ENCODE data around the gene DKK1.
"Not testable (repeated sequence)": the region's sequence is repeated elsewhere in the genome, so short reads cannot be mapped to it uniquely, and the experiment has no call there.

DKK1 gene

DNA sequence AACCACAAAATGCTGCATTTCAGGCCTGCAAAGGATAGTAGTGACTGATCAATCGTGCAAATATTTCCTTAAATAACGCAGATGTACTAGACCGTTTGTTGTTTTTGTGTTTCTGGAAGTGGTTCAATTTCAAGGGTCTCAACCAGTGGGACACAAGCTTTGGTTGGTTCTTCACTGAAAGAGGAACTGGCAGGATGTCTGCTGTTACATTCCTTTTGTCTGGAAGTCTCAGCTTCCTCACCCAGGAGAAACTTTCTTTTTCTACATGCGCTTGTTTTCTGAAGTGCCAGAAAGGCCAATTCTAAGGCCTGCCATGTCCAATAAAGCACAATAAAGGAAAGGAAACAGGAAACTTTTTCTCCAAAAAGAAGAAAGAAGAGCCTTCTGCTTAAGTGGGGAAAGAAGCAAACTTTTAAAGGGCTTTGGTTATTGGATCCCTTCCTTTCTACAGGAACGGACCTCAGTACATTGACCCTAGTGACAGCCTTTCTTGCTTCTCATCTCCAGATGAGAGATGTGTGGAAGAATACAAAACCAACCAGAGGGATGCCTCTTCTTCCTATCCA, 4.1 kb downstream of the DKK1 start:
- no peak for DNase-seq (ENCODE audit: low read depth)

DNA sequence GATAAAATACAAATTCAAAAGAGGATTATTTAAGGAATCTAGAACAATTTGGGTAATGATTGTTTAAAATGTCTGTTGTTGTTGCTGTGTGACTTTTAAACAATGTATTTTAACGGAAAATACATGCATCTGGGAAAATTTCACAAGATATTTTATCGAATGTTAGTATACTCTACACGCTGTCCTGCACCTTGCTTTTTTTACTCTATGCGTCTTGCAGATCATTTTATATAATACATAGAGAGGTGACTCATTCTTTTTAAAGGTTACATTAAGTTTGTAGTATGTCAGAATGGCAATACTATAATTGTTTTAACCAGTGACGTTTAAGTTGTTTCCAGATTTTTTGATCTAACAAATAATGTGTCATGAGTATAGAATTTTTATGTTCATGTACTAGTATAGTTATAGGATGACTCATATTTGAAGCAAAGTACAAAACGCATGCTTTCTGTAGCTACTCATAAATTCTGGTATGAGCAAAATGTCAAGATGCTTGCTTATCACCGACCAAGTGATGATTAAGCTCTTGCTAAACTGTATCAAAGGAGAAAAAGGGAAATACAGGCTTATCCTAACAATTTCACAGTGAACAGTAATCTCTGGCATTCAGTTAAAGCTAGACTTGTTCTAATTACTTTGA, 4.9 kb downstream of the DKK1 start:
- DNase-seq (ENCODE audit: low read depth), result no peak

DNA sequence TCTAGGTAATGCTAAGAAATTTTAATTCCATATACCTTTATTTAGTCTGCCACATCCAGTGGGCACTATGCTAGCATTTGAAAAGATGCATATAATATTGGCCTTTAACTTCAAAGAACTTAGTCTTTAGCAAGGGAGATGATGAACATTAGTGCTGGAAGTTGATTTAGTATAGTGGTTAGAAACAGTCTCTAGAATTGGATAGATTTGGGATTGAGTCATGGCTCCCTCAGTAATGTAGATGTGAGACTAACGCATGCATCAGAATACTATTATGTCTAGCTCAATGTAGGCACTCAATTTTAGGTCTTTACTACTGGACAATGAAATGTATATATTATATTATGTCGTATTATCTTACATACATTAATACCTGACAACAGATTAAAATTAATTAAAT, 5.8 kb downstream of the DKK1 start:
- DNase-seq (ENCODE audit: low read depth), result no peak

DNA sequence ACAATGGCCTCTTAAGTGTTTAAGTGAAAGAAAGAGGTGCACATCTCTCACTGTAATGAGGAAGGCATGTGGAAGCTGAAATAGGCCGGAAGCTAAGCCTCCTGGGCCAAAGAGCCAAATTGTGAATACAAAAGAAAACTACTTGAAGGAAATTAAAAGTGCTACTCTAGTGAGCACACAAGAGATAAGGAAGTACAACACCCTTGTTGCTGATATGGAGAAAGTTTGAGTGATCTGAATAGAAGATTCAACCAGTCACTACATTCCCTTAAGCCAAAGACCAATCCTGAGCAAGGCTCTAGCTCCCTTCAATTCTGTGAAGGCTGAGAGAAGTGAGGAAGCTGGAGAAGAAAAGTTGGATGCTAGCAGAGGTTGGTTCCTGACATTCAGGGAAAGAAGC, 8.2 kb downstream of the DKK1 start:
- no peak for DNase-seq (ENCODE audit: low read depth)

DNA sequence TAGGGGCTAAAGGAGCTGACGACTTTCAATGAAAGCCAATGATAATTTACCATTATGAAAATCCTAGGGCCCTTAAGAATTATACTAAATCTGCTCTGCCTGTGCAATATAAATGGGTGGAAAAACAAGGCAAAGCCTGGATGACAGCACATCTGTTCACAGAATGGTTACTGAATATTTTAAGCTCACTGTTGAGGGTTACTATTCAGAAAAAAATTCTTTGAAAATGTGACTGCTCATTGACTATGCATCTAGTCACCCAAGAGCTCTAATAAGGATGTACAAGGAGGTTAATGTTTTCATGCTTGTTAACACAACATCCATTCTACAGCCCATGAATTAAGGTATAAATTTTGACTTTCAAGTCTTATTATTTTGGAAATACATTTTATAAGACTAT, 8.9 kb downstream of the DKK1 start:
- DNase-seq (ENCODE audit: low read depth), result no peak

DNA sequence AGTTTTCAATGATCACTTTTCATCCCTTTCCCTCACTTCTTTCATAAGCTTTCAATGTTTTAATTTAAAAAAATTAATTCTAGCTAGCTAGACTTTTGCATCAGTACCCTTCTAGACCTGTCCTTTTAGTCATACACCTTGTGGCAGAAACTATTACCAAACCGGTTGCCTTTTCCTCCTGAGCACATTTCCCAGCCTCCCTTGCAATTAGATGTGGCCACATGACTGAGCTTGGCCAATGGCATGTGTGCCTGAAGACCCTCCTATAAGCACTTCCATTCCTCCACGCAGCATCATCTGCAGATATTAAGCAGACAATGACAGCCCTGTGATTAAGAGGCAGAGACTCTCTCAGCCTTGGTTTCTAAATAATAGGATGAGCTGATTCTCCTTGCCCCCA, 12.3 kb downstream of the DKK1 start:
- DNase-seq (ENCODE audit: low read depth), result no peak

DNA sequence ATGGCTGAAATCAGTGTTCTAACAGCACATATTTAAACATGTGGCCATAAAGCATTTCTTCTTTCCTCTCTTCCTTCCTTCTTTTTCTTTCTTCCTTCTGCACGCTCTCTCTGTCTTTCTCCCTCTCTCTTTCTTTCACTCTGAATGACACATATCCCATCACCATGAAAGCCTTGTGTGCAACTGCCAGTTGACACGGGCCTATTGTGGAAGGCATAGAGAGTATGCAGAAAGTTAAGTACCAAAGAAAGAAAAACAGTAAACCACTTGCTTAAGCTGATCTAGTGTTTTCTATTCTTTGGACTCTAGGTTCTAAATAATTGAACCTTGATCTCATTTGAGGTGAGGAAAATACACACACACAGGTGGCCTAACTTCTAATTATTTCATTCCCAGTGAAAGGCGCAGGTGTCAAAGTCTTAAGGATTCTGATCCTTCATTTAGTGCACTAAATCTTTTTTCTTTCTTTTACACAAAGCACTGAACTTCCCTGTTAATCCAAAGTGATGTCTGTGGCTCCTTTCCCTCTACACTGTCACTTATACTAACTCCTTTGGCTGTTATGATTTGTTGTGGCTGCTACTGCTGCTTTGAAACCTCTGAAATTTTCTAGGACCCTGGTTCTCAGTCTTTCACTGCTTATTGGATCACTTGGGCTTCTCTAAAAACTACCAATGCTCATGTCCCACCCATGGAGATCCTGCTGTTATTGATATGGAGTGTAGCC, 17.7 kb downstream of the DKK1 start:
- no peak for DNase-seq (ENCODE audit: low read depth)

DNA sequence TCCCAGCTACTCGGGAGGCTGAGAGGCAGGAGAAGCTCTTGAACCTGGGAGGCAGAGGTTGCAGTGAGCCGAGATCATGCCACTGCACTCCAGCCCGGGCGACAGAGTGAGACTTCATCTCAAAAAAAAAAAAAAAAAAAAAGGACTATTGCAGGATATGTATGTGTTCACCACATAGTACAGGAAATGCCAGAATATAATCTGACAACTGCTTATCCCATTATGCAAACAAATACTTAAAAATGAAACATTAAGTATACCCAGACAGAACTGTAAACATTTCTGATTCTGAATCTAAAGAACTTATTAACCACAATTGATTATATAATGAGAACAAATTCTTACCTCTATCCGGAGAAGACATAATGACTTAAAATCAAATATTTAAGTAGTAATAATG, 18.7 kb downstream of the DKK1 start:
- no peak for DNase-seq (ENCODE audit: low read depth)

DNA sequence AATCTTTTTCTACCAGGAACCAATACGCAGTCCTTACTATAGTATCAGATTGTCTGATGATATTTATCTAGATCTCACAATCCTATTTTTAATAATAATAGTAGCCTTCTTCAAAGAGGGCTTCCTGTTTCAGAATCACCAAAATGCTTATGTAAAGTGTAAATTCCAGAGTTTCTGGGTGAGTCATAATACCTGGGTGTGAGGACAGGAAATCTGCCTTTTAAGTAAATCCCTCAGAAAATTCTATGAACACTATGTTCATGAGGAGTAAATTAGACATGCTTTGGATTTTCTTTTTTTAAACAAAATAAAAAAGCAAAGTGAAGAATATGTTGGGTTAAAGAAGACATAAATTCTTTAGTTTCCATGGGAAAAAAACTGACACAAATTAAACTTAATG, 20.5 kb downstream of the DKK1 start:
- DNase-seq (ENCODE audit: low read depth), result no peak

DNA sequence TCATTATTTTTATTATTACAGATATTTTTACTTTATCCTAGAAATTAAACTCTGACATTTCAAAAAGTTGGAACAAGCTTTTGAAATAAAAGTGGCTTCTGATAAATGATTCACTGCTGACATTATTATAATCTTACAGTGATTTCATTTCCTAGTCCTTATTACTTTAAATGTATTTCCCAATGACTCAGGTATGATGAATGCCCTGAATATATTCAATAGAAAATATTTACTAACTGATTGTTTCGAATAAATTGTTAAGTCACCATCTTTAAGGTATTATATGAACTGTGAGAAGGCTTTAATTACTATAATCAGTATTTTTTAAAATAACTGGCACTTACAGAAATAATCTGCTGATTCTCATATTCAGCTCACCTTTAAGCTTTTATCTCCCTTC, 21.6 kb downstream of the DKK1 start:
- DNase-seq (ENCODE audit: low read depth), result no peak

DNA sequence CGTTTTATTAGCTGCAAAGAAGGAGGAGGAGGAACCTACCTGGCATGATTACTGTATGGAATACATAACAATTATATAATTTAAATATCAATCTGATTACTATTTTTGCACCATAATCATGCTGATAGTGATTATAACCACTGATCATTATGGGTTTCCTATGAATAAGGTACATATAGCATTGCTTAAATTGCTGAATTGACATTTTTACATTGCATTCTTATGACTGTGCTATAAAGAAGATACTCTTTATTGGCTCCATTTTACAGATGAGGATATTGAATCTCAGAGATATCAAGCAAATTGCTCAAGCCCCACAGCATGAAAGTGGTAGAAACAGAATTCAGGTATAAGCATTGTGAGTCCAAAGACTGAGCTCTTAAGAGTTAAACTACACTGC, 23.1 kb downstream of the DKK1 start:
- no peak for DNase-seq (ENCODE audit: low read depth)

DNA sequence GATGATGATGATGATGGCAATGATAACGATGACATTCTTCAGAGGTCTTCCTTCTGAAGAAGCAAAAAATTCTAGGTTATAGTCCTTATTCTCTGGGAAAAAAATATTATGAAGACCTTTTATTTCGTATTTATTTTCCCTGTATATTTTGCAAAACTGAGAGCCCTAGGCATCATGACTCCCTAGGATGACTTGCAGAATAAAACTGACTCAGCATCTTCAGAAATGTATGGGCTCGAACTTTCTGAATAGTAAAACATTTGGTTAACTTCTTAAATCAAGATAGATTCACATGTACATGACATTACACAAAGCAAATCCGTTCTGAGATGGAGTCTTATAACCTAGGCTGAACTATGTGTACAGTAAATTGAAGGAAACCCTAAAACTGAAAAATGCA, 29.4 kb downstream of the DKK1 start:
- no peak for DNase-seq (ENCODE audit: low read depth)

DNA sequence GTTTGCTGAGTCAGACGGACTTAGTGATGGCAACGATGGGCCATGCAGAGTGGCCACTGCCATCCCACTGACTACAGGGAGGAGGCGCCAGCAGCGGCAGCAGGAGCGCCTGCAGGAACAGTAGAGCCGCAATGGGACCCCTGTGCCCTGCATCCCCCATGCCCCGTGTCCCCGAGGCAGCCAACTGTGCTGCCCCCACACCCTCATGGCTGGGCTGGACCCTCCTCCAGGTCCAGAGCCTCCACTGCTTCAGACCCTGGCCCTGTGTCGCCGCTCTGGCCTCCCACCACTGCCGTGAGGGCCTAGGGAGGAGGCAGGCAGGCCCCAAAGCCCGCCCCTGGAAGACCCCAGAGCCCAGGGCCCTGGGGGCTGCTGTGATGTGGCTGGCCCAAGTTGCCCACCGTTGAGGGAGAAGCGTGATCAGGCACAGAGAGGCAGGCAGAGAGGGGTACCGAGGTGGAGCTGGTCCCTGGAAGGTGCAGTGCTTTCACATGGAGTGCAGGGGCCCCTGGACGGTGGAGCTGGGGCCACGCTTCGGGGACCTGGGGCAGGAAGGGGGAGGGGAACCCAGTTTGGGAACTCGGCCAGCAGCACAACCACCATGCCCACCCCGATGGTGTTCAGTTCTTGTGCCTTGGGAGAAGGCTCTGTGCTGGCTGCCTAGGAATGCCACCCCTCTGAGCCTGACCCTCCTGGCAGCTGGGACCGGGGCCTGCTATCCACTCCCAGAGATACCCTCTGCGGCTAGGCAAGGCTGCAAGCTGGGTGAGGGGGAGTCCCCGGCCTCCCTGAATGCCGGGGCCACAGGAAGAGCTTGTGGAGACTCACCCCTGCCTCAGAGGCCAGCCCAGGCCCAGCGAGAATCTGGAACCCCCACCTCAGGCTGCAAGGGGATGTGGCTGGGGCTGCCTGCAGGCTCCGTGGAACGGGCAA, 32.6 kb downstream of the DKK1 start:
- DNase-seq (ENCODE audit: low read depth), result no peak

DNA sequence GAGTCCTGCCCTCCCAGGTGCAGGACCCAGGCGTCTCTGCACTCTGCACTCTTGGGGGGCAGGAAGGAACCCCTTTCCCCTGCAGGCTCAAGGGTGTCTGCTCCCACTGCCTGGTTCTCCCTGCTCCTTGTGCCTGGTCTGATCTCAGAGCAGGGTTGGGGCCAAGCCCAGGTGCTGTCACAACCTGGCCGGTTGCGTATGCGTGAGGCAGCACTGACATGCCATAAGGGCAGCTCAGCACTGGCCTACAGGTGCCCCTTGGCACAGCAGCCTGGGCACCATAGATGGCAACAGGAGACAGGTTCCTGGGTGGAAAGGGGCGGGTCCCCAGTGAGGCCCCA, 33.2 kb downstream of the DKK1 start:
- DNase-seq (ENCODE audit: low read depth), result no peak

DNA sequence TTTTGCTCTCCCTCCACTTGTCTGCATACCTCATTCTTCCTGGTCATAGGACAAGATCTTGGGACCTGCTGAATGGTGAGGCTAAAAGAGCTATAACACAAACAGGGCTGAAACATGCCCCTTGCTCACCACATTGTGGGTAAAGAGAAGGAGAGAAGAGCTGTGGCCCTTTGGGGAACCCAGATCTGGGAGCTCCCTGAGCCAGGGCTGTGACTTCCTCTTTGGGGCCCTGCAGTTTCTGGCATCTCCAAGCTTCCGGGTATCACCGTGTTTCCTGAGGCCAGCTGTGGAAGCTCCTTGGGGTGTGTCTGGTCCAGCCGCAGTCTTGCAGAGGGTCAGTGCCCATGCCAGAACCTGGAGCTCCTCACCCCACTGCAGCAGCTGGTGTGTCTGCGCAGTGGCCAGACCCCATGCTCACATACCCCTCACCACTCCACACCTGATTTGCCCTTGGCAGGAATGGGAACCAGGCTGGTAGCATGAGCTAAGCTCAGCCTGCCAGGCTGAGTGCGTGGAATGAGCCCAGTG, 34.0 kb downstream of the DKK1 start:
- DNase-seq (ENCODE audit: low read depth), result no peak

DNA sequence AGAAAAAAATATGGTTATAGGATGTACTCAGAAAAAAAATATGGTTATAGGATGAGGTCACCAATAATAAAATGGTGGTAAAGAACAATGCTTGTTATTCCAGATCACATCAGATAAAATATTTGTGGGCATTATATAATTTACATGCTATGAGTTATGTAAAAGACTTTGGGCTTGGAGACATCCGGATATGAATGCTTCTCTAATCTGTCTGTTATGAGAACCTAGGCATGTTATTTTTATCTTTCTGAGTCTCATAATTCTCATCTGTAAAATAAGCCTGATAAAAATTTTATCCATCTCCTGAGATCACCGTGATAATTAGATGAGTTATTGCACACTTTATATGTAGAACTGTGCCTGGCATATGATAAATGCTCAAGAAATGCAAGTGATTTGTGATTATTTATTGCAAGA, 37.8 kb downstream of the DKK1 start:
- no peak for DNase-seq (ENCODE audit: low read depth)

DNA sequence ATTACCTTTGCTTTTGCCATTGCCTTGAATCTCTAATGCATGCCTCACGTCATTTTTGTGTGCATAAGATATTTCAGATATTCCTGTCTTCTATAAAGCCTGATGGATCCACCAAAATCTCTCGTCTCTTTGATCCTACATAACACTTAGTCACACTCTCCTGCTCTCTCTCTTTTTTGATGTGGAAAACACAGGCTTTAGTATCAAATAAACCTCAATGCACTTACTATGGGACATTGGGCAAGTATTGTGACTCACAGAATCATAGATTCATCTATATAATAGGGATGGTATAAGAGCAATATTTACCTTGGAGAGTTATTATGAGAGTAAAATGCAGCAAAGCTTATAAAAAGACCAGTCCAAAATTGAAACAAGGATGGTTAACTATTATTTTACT, 39.1 kb downstream of the DKK1 start:
- DNase-seq (ENCODE audit: low read depth), result no peak

DNA sequence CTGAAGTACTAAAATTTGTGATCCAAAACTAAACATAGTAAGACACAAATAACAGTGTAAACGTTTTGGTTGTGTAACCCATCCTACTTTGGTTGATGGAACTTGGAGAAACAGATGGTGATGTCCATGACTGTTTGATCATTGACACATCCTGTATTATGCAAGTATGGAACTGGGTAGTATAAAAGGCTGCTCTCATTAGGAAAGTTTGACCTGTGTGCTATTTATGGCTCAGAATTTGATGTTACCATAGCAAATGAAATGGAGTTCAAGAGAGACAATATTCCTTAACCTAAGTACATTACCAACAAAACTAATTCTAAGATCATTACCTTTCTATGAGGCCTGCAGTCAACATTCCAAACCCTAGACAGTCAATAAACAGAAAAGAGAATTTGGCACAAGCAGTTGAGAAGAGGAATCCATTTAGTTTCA, 39.9 kb downstream of the DKK1 start:
- no peak for DNase-seq (ENCODE audit: low read depth)

DNA sequence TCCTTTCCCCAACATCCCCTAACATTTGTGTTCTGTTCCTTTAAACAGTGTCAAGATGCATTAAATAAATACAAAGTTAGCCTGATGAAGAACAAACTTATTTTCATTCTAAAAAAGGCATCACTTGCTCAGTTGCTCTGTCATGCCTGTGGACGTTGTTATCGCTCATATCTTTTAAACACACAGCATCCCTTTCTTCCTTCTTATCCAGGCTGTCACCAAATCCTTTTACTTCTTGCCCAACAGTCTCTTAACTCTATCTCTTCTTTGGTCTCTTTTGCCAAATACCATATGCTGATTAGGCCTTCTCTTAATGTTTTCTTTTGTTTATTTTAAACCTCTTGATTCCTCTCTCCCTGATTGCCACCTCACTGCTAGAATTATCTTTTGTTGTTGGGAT, 43.9 kb downstream of the DKK1 start:
- DNase-seq (ENCODE audit: low read depth), result no peak

DNA sequence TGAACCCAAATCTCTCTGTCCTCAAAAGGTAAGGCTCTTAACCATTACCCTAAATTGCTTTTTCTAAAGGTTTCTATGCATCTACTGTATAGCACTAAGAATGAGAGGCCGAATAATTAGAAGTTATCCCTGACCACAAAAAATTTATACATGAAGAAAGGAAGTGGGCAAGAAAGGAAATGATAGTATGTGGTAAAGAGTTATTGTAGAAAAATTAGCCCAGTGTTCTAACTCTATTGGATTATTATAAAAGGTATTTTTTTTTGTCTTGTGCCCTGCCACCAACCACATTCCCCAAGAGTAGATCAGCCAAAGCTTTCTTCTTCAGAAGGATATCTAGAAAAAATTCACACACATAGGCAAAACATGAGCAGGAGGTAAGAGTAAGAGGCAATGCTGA, 45.4 kb downstream of the DKK1 start:
- DNase-seq (ENCODE audit: low read depth), result no peak

DNA sequence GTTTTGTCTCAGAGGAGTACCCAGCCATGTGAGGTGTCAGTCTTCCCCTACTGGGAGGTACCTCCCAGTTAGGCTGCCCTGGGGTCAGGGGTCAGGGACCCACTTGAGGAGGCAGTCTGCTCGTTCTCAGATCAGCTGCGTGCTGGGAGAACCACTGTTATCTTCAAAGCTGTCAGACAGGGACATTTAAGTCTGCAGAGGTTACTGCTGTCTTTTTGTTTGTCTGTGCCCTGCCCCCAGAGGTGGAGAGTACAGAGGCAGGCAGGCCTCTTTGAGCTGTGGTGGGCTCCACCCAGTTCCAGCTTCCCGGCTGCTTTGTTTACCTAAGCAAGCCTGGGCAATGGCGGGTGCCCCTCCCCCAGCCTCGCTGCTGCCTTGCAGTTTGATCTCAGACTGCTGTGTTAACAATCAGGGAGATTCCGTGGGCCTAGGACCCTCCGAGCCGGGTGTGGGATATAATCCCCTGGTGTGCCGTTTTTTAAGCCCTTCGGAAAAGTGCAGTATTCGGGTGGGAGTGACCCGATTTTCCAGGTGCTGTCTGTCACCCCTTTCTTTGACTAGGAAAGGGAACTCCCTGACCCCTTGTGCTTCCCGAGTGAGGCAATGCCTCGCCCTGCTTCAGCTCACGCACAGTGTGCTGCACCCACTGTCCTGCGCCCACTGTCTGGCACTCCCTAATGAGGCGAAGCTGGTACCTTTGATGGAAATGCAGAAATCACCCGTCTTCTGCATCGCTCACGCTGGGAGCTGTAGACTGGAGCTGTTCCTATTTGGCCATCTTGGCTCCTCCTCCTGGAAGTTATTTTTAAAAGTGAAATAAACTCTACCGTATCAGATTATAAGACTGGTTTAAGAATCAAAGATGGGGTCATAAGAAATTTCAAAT, 51.7 kb downstream of the DKK1 start:
- not testable (repeated sequence) for DNase-seq (ENCODE audit: low read depth)

All from stimulated activated CD8-positive, alpha-beta memory T cell treated with anti-CD3 and anti-CD28 coated beads, Interleukin-15, amount 100 ng/mL, for 24 hours (primary cell).